GM18526 (cell line): ENCODE measurements around the gene GPBP1.

Experiments
- POLR2A ChIP-seq: IDR thresholded peaks from 3 replicates; pipeline ENCODE4 v1.6.1; 2011; ENCODE audit not compliant: insufficient read length; ENCODE audit errors: extremely low read depth

Gene GPBP1

GRCh38 chr5:57174890-57175510 is 1.1 kb downstream of the GPBP1 start:
- TF ChIP-seq POLR2A, result no peak

GRCh38 chr5:57175551-57176309 is 1.9 kb downstream of the GPBP1 start:
- no peak for TF ChIP-seq POLR2A

GRCh38 chr5:57176350-57176857 is 2.5 kb downstream of the GPBP1 start:
- no peak for TF ChIP-seq POLR2A

- no peak for TF ChIP-seq POLR2A
These were observed 3.8 kb downstream of the GPBP1 start for GRCh38 chr5:57177479-57178156.

- no peak for TF ChIP-seq POLR2A
These were observed 5.7 kb downstream of the GPBP1 start for GRCh38 chr5:57179262-57180200.

- TF ChIP-seq POLR2A, result no peak
These were observed 7.3 kb downstream of the GPBP1 start for GRCh38 chr5:57181154-57181553.

GRCh38 chr5:57184322-57184721 is 10.5 kb downstream of the GPBP1 start:
- TF ChIP-seq POLR2A, result no peak

GRCh38 chr5:57185313-57185712 is 11.5 kb downstream of the GPBP1 start:
- TF ChIP-seq POLR2A, result no peak

GRCh38 chr5:57186194-57186593 is 12.3 kb downstream of the GPBP1 start:
- TF ChIP-seq POLR2A, result no peak

GRCh38 chr5:57189515-57189914 is 15.7 kb downstream of the GPBP1 start:
- TF ChIP-seq POLR2A, result no peak

- no peak for TF ChIP-seq POLR2A
These were observed 16.7 kb downstream of the GPBP1 start for GRCh38 chr5:57190593-57190992.

GRCh38 chr5:57191163-57191562 is 17.3 kb downstream of the GPBP1 start:
- TF ChIP-seq POLR2A, result no peak

GRCh38 chr5:57191986-57192385 is 18.1 kb downstream of the GPBP1 start:
- no peak for TF ChIP-seq POLR2A

GRCh38 chr5:57193757-57194413 is 20.0 kb downstream of the GPBP1 start:
- TF ChIP-seq POLR2A, result no peak
